ENCODE data around the gene SRSF4.

- TF ChIP-seq CTCF (IDR thresholded peaks at IDR 0.05) (no peak), POLR2A (IDR thresholded peaks at IDR 0.05) (no peak)
Measured at GRCh38 chr1:29142714-29143113, 39.0 kb downstream of the SRSF4 start.

All from thyroid gland (tissue), 4 donors.